SU-DHL-6 (cell line): ENCODE results near the gene MAT2A.

Experiments
- CTCF ChIP-seq: fragments of 200-600 bp; sonication (generic); IDR thresholded peaks from one replicate; pipeline ENCODE4 v1.5.1; 2017; ENCODE audit warnings: antibody characterized with exemption, mild to moderate bottlenecking, low read length, moderate library complexity; ENCODE audit not compliant: insufficient read depth, poor library complexity, severe bottlenecking
- EZH2phosphoT487 ChIP-seq: fragments of 200-600 bp; sonication (generic), shearing (Covaris generic); conservative IDR thresholded peaks from 2 replicates; pipeline ENCODE4 v1.6.1; 2018; ENCODE audit warnings: mild to moderate bottlenecking, antibody characterized with exemption, low read length, moderate library complexity, mixed read lengths

GRCh38 chr2:85554980-85555612 lies 16.1 kb downstream of the MAT2A start:
- TF ChIP-seq CTCF, result no peak
- TF ChIP-seq EZH2phosphoT487, result no peak
